AG04449 (cell line): ENCODE results near the gene RBM19.

Source experiments
- CTCF ChIA-PET: fragments of 350-600 bp; formaldehyde crosslinking; extraction: SDS; loops from one replicate; lab custom pipeline; 2021; ENCODE audit warnings: antibody characterized with exemption; lab: Yijun Ruan, JAX
- POLR2A ChIA-PET: fragments of 400-600, 350-600 bp; formaldehyde crosslinking; extraction: SDS; loops from one replicate; lab custom pipeline; 2020; ENCODE audit warnings: antibody characterized with exemption, inconsistent platforms; lab: Yijun Ruan, JAX
- DNase-seq: peaks from one replicate; pipeline ENCODE4 v3.0.0-alpha.2; 2010; ENCODE audit warnings: low read depth, low spot score
- H3K4me3 ChIP-seq: 2 replicates; pipeline ENCODE4 v1.5.1; 2011; ENCODE audit warnings: low read depth, mild to moderate bottlenecking, control low read depth, low read length
- TF ChIP-seq, protein P1 (sequence below): IDR thresholded peaks from one replicate; pipeline ENCODE4 v1.5.1; 2011; ENCODE audit warnings: mild to moderate bottlenecking, moderate library complexity, low read length, control low read depth, inconsistent platforms; ENCODE audit not compliant: insufficient read depth; ENCODE audit errors: missing control alignments

RBM19 gene

DNA sequence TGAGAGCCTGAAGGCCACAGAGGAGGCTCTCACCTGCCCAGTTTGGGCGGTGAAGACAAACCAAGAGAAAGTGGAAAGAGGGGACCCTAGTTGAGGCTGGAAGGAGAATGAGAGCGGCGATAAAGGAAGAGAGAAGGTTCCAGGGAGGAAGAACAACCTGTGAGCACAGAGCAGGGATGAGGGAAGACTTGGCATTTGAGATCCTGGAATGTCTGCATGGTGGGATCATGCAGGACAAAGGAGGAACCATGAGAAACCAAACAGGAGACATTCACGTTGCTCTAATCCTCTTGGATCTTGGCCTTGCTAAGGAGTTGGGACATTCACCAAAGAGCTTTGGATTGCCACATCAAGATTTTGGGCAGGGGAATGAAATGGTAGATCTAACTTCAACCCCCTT, 22.9 kb upstream of the RBM19 start:
- ChIA-PET POLR2A (no interaction called here), CTCF (no interaction called here)
- DNase-seq = no peak

DNA sequence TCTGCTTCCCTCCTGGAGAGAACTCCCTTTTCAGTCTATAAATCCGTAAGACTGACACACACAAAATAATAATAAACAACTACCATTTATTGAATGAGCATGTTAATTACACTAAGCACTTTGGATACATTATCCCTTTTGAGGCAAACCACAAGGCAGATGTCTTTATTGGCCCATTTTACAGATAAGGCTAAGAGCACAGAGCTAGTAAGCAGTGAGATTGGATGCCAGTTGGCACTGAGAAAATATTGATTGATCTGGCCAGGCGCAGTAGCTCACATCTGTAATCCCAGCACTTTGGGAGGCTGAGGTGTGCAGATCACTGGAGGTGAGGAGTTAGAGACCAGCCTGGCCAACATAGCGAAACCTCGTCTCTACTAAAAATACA, 21.9 kb upstream of the RBM19 start:
- CTCF ChIA-PET = interaction anchor here (0.9 kb wide), 1 partner anchor 521 kb away, joined by 3 read pairs; no protein-coding TSS in a partner anchor
- DNase-seq = no peak
- POLR2A ChIA-PET = no interaction called here
- no peak overlapping the region for H3K4me3 ChIP-seq
- TF ChIP-seq, protein P1, sequence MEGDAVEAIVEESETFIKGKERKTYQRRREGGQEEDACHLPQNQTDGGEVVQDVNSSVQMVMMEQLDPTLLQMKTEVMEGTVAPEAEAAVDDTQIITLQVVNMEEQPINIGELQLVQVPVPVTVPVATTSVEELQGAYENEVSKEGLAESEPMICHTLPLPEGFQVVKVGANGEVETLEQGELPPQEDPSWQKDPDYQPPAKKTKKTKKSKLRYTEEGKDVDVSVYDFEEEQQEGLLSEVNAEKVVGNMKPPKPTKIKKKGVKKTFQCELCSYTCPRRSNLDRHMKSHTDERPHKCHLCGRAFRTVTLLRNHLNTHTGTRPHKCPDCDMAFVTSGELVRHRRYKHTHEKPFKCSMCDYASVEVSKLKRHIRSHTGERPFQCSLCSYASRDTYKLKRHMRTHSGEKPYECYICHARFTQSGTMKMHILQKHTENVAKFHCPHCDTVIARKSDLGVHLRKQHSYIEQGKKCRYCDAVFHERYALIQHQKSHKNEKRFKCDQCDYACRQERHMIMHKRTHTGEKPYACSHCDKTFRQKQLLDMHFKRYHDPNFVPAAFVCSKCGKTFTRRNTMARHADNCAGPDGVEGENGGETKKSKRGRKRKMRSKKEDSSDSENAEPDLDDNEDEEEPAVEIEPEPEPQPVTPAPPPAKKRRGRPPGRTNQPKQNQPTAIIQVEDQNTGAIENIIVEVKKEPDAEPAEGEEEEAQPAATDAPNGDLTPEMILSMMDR = no peak

More for the DNA sequence above, 22.9 kb upstream of the RBM19 start:
- H3K4me3 ChIP-seq = no peak overlapping the region
- TF ChIP-seq, protein P1 = no peak

DNA sequence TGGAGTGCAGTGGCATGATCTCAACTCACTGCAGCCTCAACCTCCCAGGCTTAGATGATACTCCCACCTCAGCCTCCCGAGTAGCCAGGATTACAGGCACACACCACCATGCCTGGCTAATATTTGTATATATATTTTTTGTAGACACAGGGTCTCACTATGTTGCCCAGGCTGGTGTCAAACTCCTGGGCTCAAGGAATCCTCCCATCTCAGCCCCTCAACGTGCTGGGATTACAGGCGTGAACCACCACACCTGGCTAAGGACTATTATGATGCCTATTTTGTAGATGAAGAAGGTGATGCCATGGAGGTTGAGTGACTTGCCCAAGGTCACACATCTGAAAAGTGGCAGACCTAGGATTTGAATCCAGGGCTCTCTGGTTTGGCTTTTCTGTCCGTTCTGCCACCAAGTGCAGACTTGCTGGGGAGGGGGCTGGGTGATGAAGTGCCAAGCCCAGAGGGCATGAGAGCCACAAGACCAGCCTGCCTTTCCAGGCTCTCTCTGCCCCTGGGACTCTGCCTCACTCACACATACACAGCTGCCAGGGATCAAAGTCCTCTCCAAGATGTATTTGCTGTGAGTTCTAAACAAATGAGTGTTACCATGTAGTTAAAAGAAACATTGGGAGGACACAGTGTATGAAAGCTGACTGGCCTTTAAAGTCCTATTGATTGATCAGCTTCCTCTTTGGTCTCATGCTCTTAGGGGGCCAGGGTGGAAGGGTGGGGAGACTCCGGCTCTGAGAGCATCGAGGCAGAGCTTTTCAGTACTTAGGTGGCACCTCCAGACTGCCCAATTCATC, 21.3 kb upstream of the RBM19 start:
- ChIA-PET CTCF (interaction anchor here (0.9 kb wide), 1 partner anchor 521 kb away, joined by 3 read pairs; no protein-coding TSS in a partner anchor), POLR2A (no interaction called here)
- TF ChIP-seq, protein P1 = no peak
- DNase-seq = no peak
- H3K4me3 ChIP-seq = no peak overlapping the region

DNA sequence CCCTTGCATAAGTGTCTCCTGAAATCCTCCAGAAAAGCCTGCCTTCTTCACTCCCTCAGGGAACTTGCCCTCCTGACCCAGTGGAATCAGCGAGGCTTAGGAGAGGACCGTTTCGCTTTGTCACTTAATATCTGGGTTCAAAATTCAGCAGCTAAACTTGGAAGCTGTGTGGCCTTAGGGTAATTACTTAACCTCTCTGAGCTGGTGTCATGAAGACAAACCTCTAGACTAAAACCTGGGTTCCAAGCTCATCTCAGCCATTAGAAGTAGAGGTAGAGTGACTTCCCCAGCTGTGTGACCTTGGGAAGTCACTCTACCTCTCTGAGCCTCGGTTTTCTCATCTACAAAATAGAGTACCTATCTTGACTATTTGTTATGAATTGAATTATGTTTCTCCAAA, 18.3 kb upstream of the RBM19 start:
- TF ChIP-seq, protein P1 = no peak
- ChIA-PET POLR2A (no interaction called here), CTCF (interaction anchor here (6.5 kb wide), 1 partner anchor 525 kb away, joined by 128 read pairs; no protein-coding TSS in a partner anchor)
- no peak overlapping the region for H3K4me3 ChIP-seq
- no peak for DNase-seq

DNA sequence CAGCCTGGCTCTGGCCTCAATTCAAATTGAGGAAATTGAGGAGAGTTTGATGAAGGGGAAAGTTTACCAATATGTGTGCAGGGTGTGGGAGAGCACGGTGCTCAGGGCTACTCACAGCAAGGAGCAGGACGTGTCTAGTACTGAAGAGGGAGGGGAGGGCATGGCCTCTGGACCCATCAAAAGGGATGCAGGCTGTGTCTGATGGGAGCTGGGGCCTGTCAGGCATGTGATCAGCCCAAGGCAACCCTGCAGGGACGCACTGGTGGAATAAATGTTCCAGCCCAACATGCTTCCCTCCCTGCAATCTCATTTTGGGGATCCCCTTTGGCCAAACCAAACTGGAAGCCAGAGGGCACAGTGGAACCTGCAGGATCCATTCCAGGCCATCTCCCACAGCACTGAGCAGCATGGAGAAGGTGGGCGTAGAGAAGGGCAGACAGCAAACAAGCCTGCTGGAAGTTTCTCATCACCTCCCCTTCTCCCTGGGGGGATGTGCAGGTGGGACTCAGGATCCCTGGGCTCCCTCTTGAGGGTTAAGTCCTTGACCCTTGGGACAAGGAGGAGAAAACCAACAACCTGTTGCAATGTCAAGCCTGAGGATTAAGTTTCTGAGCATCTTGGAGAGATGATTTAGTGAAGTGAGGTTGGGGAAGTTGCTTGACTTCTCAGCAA, 17.8 kb upstream of the RBM19 start:
- H3K4me3 ChIP-seq = no peak overlapping the region
- ChIA-PET CTCF (interaction anchor here (1.3 to 6.5 kb wide), 2 partner anchors 525 to 653 kb away, joined by 5 to 128 read pairs; no protein-coding TSS in a partner anchor), POLR2A (no interaction called here)
- TF ChIP-seq, protein P1 = no peak
- no peak for DNase-seq

DNA sequence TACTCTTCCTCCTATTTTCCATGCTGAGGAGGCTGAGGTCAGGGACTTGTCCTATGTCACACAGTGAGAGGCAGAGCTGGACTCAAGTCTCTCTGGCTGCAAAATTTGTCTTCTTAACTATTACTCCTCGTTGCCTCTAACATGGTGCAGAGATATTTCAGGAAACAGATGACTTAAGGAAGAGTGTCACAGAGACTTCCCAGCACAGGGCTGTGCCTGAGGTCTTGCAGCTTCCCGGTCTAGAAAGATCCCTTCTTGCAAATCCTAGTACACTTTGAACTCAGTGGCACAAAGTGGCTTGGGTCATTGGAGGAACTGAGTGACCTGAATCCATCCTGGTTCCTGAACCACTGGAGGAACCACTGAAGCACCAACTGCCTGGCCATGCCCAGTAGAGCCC, 17.1 kb upstream of the RBM19 start:
- CTCF ChIA-PET = interaction anchor here (0.7 to 6.5 kb wide), 5 partner anchors 14 to 654 kb away, joined by 3 to 128 read pairs (median 5); partner anchors contain the start of gene RBM19
- no peak overlapping the region for H3K4me3 ChIP-seq
- POLR2A ChIA-PET = no interaction called here
- no peak for DNase-seq
- TF ChIP-seq, protein P1 = no peak
